A673 (cell line): ENCODE results near the gene PPP1R37.

Source experiments
- CTCF ChIP-seq: fragments of 300-800, 200-600 bp; sonication (generic); conservative IDR thresholded peaks from 2 replicates; pipeline ENCODE4 v1.5.1; 2017; ENCODE audit warnings: low read depth, mild to moderate bottlenecking, antibody characterized with exemption, low read length, moderate library complexity, mixed read lengths
- EZH2 ChIP-seq: fragments of 200-600 bp; sonication (generic); IDR thresholded peaks from 2 replicates; pipeline ENCODE4 v1.6.1; 2017; ENCODE audit warnings: borderline replicate concordance, low read depth, mild to moderate bottlenecking, mixed read lengths, antibody characterized with exemption, low read length; ENCODE audit not compliant: poor library complexity, severe bottlenecking

GRCh38 chr19:45158503-45159209 is 65.7 kb downstream of the PPP1R37 start:
- TF ChIP-seq CTCF (no peak), EZH2 (no peak)
